SK-N-SH treated with all-trans-retinoic acid at 6 μM for 48 hours (cell line): Measurements from ENCODE around the gene KLC1.

ENCODE experiments used
- ISL1 ChIP-seq: fragments of 250-450 bp; sonication (Bioruptor Pico); IDR thresholded peaks from 2 replicates; pipeline ENCODE4 v2.1.2; 2022; ENCODE audit warnings: mild to moderate bottlenecking, moderate library complexity
- OSR1 ChIP-seq: fragments of 250-450 bp; sonication (Bioruptor Pico); IDR thresholded peaks from 2 replicates; pipeline ENCODE4 v1.8.0; 2022; ENCODE audit warnings: moderate library complexity, mild to moderate bottlenecking, inconsistent platforms
- PATZ1 ChIP-seq: fragments of 250-450 bp; sonication (Bioruptor Pico); IDR thresholded peaks from 2 replicates; pipeline ENCODE4 v1.8.0; 2020; ENCODE audit warnings: mild to moderate bottlenecking, moderate library complexity, borderline replicate concordance
- POU6F1 ChIP-seq: fragments of 250-450 bp; sonication (Bioruptor Pico); IDR thresholded peaks from 2 replicates; pipeline ENCODE4 v1.8.0; 2021; ENCODE audit warnings: low read depth, mild to moderate bottlenecking, moderate library complexity, borderline replicate concordance
- TCF4 ChIP-seq: fragments of 250-450 bp; sonication (Bioruptor Pico); IDR thresholded peaks from 2 replicates; pipeline ENCODE4 v1.8.0; 2021; ENCODE audit warnings: mild to moderate bottlenecking, moderate library complexity, borderline replicate concordance
- TOX ChIP-seq: fragments of 250-450 bp; sonication (Bioruptor Pico); IDR thresholded peaks from 2 replicates; pipeline ENCODE4 v1.8.0; 2021; ENCODE audit warnings: mild to moderate bottlenecking, moderate library complexity, borderline replicate concordance
- ZC3H10 ChIP-seq: fragments of 250-450 bp; sonication (Bioruptor Pico); IDR thresholded peaks from 2 replicates; pipeline ENCODE4 v1.5.1; 2021; ENCODE audit warnings: mild to moderate bottlenecking, moderate library complexity
- ZFP3 ChIP-seq: fragments of 250-450 bp; sonication (Bioruptor Pico); IDR thresholded peaks from 2 replicates; pipeline ENCODE4 v1.5.0; 2020; ENCODE audit warnings: mild to moderate bottlenecking, moderate library complexity
- ZNF70 ChIP-seq: fragments of 450-650 bp; formaldehyde crosslinking; IDR thresholded peaks from 2 replicates; pipeline ENCODE4 v1.5.0; 2020; ENCODE audit warnings: mild to moderate bottlenecking, moderate library complexity
- TF ChIP-seq, protein P1 (sequence below): fragments of 250-450 bp; sonication (Bioruptor Pico); IDR thresholded peaks from 2 replicates; pipeline ENCODE4 v1.5.1; 2020; ENCODE audit warnings: low read depth, mild to moderate bottlenecking, moderate library complexity

- no peak for TF ChIP-seq ZFP3 (CRISPR knock-in tag)
- TF ChIP-seq ISL1 (CRISPR knock-in tag): no peak
- TF ChIP-seq POU6F1 (CRISPR knock-in tag): no peak
- TF ChIP-seq, protein P1, sequence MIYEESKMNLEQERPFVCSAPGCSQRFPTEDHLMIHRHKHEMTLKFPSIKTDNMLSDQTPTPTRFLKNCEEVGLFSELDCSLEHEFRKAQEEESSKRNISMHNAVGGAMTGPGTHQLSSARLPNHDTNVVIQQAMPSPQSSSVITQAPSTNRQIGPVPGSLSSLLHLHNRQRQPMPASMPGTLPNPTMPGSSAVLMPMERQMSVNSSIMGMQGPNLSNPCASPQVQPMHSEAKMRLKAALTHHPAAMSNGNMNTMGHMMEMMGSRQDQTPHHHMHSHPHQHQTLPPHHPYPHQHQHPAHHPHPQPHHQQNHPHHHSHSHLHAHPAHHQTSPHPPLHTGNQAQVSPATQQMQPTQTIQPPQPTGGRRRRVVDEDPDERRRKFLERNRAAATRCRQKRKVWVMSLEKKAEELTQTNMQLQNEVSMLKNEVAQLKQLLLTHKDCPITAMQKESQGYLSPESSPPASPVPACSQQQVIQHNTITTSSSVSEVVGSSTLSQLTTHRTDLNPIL (CRISPR knock-in tag): no peak
- TF ChIP-seq ZNF70 (CRISPR knock-in tag): no peak
- TF ChIP-seq TCF4 (CRISPR knock-in tag): no peak
- TF ChIP-seq OSR1: no peak
- TF ChIP-seq TOX (CRISPR knock-in tag): no peak
- TF ChIP-seq PATZ1: no peak
- no peak for TF ChIP-seq ZC3H10 (CRISPR knock-in tag)
These were observed 56.5 kb downstream of the KLC1 start for GRCh38 chr14:103685276-103686211.
